SW480 (cell line): ENCODE measurements around the gene DSCAML1.
A peak's percentile ranks its signal among the peaks of the same experiment; 100 is the strongest.

Experiments
- DNase-seq: peaks from one replicate; pipeline ENCODE4 v3.0.0-alpha.2; 2016; ENCODE audit warnings: low spot score

DSCAML1 gene

GRCh38 chr11:117607449-117607848 lies 189.6 kb downstream of the DSCAML1 start:
- no peak for DNase-seq

- no peak for DNase-seq
Measured at GRCh38 chr11:117606790-117607189, 190.2 kb downstream of the DSCAML1 start.

GRCh38 chr11:117606211-117606610 lies 190.8 kb downstream of the DSCAML1 start:
- no peak for DNase-seq

- no peak for DNase-seq
Measured at GRCh38 chr11:117605331-117605730, 191.7 kb downstream of the DSCAML1 start.

GRCh38 chr11:117604336-117604995 lies 192.6 kb downstream of the DSCAML1 start:
- DNase-seq: no peak

GRCh38 chr11:117603932-117604331 lies 193.1 kb downstream of the DSCAML1 start:
- DNase-seq: no peak

GRCh38 chr11:117601006-117601708 lies 195.9 kb downstream of the DSCAML1 start:
- DNase-seq: no peak

- DNase-seq: no peak
Measured at GRCh38 chr11:117600234-117600783, 196.7 kb downstream of the DSCAML1 start.

GRCh38 chr11:117597071-117597470 lies 199.9 kb downstream of the DSCAML1 start:
- peak; percentile 39 for DNase-seq

GRCh38 chr11:117595440-117595839 lies 201.6 kb downstream of the DSCAML1 start:
- no peak for DNase-seq

- DNase-seq: no peak
Measured at GRCh38 chr11:117594721-117595120, 202.3 kb downstream of the DSCAML1 start.

GRCh38 chr11:117593065-117593464 lies 204.0 kb downstream of the DSCAML1 start:
- no peak for DNase-seq

- DNase-seq: no peak
Measured at GRCh38 chr11:117591316-117592039, 205.5 kb downstream of the DSCAML1 start.

GRCh38 chr11:117589063-117589462 lies 208.0 kb downstream of the DSCAML1 start:
- no peak for DNase-seq

GRCh38 chr11:117588166-117588810 lies 208.7 kb downstream of the DSCAML1 start:
- no peak for DNase-seq

GRCh38 chr11:117587416-117587815 lies 209.6 kb downstream of the DSCAML1 start:
- DNase-seq: no peak

GRCh38 chr11:117586392-117586791 lies 210.6 kb downstream of the DSCAML1 start:
- DNase-seq: no peak

- DNase-seq: no peak
Measured at GRCh38 chr11:117585631-117586030, 211.4 kb downstream of the DSCAML1 start.

- DNase-seq: no peak
Measured at GRCh38 chr11:117584056-117584830, 212.8 kb downstream of the DSCAML1 start.

GRCh38 chr11:117583063-117583801 lies 213.8 kb downstream of the DSCAML1 start:
- no peak for DNase-seq

GRCh38 chr11:117582433-117582832 lies 214.6 kb downstream of the DSCAML1 start:
- DNase-seq: no peak
